RWPE2 (cell line): ENCODE results near the gene KCNH1.
"Not testable (repeated sequence)": the region's sequence is repeated elsewhere in the genome, so short reads cannot be mapped to it uniquely, and the experiment has no call there.

Source experiments
- ATAC-seq: fragments of 200-7000 bp; cut with Tn5 transposase; 3 replicates; pipeline ENCODE4 v1.9.1; 2021; ENCODE audit warnings: low read depth
- DNase-seq: peaks from one replicate; pipeline ENCODE4 v3.0.0-alpha.2; 2020; ENCODE audit warnings: low spot score
- H3K27ac ChIP-seq: fragments of 450-650 bp; 2 replicates; pipeline ENCODE4 v1.5.1; 2017; ENCODE audit warnings: mild to moderate bottlenecking; ENCODE audit not compliant: poor library complexity, severe bottlenecking
- H3K27me3 ChIP-seq: fragments of 250-450 bp; sonication (Bioruptor Pico); 2 replicates; pipeline ENCODE4 v1.5.1; 2021; ENCODE audit warnings: mild to moderate bottlenecking, moderate library complexity; ENCODE audit not compliant: insufficient read depth, poor library complexity, severe bottlenecking
- H3K36me3 ChIP-seq: fragments of 250-450 bp; sonication (Bioruptor Pico); 2 replicates; pipeline ENCODE4 v1.5.1; 2020; ENCODE audit warnings: low read depth, mild to moderate bottlenecking, moderate library complexity
- H3K4me1 ChIP-seq: fragments of 250-450 bp; sonication (Bioruptor Pico); 2 replicates; pipeline ENCODE4 v1.5.1; 2021; ENCODE audit warnings: mild to moderate bottlenecking, moderate library complexity; ENCODE audit not compliant: insufficient read depth, poor library complexity, severe bottlenecking
- H3K4me3 ChIP-seq: fragments of 250-450 bp; sonication (Bioruptor Pico); 2 replicates; pipeline ENCODE4 v1.5.1; 2021; ENCODE audit warnings: mild to moderate bottlenecking, moderate library complexity; ENCODE audit not compliant: severe bottlenecking
- H3K9me3 ChIP-seq: fragments of 250-450 bp; sonication (Bioruptor Pico); 2 replicates; pipeline ENCODE4 v1.5.1; 2021; ENCODE audit warnings: mild to moderate bottlenecking, moderate library complexity; ENCODE audit not compliant: severe bottlenecking
- CTCF ChIP-seq: fragments of 450-650 bp; IDR thresholded peaks from one replicate; pipeline ENCODE4 v1.5.1; 2017; ENCODE audit warnings: mild to moderate bottlenecking, moderate library complexity; ENCODE audit not compliant: poor library complexity, severe bottlenecking

KCNH1 gene

GRCh38 chr1:211089536-211089935 lies 44.4 kb downstream of the KCNH1 start:
- no peak for TF ChIP-seq CTCF
- H3K36me3 ChIP-seq: no peaks in the 10 kb centered on the region
- ATAC-seq (no peak), DNase-seq (no peak)
- H3K9me3 ChIP-seq: no peaks in the 10 kb centered on the region
- no peaks in the 10 kb centered on the region for H3K27me3 ChIP-seq
- no peaks in the 10 kb centered on the region for H3K4me1 ChIP-seq
- H3K4me3 ChIP-seq: no peak overlapping the region
- no peak overlapping the region for H3K27ac ChIP-seq

DNA sequence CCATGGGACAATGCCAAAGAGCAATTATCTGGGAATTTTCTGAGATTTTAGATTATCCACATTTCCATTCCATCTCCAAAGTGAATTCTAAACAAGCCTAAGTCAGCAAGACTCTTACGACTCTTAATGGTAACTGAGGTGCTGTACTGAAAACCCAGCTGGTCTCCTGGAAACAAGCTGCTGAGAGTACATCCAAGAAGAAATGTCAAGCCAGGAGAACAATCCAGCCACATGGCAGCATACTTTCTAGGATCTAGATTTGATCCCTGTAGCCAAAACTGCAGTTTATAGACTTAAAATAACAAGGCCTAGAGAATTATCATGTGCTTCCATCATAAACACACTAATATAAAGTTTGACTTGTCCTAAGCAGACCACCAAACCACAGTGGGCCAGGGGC lies 45.8 kb downstream of the KCNH1 start:
- ATAC-seq (no peak), DNase-seq (no peak)
- Histone ChIP-seq H3K27me3 (no peaks in the 10 kb centered on the region), H3K4me1 (no peaks in the 10 kb centered on the region), H3K9me3 (no peaks in the 10 kb centered on the region), H3K4me3 (no peak overlapping the region), H3K36me3 (no peaks in the 10 kb centered on the region), H3K27ac (no peak overlapping the region)
- TF ChIP-seq CTCF: no peak

- no peak overlapping the region for H3K27ac ChIP-seq
- TF ChIP-seq CTCF: no peak
- H3K27me3 ChIP-seq: no peaks in the 10 kb centered on the region
- H3K4me1 ChIP-seq: no peaks in the 10 kb centered on the region
- no peaks in the 10 kb centered on the region for H3K36me3 ChIP-seq
- H3K4me3 ChIP-seq: no peak overlapping the region
- DNase-seq (no peak), ATAC-seq (peak; percentile 48; the same call in 1 of the 3 replicates)
- no peaks in the 10 kb centered on the region for H3K9me3 ChIP-seq
Measured at GRCh38 chr1:211082824-211083223, 51.1 kb downstream of the KCNH1 start.

DNA sequence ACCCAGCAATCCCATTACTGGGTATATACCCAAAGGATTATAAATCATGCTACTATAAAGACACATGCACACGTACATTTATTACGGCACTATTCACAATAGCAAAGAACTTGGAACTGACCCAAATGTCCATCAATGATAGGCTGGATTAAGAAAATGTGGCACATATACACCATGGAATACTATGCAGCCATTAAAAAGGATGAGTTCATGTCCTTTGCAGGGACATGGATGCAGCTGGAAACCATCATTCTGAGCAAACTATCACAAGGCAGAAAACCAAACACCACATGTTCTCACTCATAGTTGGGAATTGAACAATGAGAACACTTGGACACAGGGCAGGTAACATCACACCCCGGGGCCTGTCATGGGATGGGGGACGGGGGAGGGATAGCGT lies 52.5 kb downstream of the KCNH1 start:
- not testable (repeated sequence) for H3K27ac ChIP-seq, H3K4me3 ChIP-seq, H3K9me3 ChIP-seq, H3K27me3 ChIP-seq, DNase-seq, H3K4me1 ChIP-seq, H3K36me3 ChIP-seq, ATAC-seq

- no peaks in the 10 kb centered on the region for H3K9me3 ChIP-seq
- no peak for ATAC-seq
- no peaks in the 10 kb centered on the region for H3K27me3 ChIP-seq
- no peaks in the 10 kb centered on the region for H3K36me3 ChIP-seq
- no peak for DNase-seq
- TF ChIP-seq CTCF: no peak
- no peak overlapping the region for H3K4me3 ChIP-seq
- H3K27ac ChIP-seq: no peak overlapping the region
- H3K4me1 ChIP-seq: no peaks in the 10 kb centered on the region
Measured at GRCh38 chr1:211068976-211069375, 65.0 kb downstream of the KCNH1 start.
